Stimulated activated naive CD4-positive, alpha-beta T cell (primary cell): ENCODE measurements around the gene CTNNA2.
"Not testable (repeated sequence)": the region's sequence is repeated elsewhere in the genome, so short reads cannot be mapped to it uniquely, and the experiment has no call there.

ENCODE experiments used
- DNase-seq, 6 experiments: peaks; one replicate each; lab custom pipeline; 2025; lab: John Stamatoyannopoulos, UW

The CTNNA2 gene

DNA sequence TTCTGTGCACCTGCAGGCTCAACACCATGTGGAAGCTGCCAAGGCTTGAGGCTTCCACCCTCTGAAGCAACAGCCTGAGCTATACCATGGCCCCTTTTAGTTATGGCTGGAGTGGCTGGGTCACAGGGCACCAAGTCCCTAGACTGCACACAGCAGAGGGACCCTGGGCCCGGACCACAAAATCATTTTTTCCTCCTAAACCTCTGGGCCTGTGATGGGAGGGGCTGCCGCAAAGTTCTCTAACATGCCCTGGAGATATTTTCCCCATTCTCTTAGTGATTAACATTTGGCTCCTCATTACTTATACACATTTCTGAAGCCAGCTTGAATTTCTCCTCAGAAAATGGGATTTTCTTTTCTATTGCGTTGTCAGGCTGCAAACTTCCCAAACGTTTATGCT, 691.1 kb downstream of the CTNNA2 start:
- not testable (repeated sequence) for DNase-seq

- no peak for DNase-seq
Observed at GRCh38 chr2:80205498-80205897, 692.6 kb downstream of the CTNNA2 start.

DNA sequence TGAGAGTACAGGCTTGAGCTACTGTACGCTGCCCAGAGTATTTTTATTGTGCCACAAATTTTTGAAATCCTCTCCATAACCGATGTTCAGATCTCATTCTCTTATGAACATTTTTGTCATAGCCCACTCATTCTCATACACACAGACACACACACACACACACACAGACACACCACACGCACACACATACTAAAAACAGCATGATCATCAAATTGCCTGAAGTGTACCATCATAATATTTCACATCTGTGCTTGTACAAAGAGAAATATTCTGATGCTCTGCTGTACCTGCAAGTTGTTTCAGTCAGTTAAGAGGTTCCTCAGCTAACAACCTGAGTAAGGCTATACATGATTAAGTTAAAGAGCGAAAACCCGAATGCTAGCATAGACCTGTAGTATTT, 696.6 kb downstream of the CTNNA2 start:
- DNase-seq, result no peak

- no peak for DNase-seq
Observed at GRCh38 chr2:80217446-80217845, 704.6 kb downstream of the CTNNA2 start.

GRCh38 chr2:80222644-80223043, 709.8 kb downstream of the CTNNA2 start:
- no peak for DNase-seq

DNA sequence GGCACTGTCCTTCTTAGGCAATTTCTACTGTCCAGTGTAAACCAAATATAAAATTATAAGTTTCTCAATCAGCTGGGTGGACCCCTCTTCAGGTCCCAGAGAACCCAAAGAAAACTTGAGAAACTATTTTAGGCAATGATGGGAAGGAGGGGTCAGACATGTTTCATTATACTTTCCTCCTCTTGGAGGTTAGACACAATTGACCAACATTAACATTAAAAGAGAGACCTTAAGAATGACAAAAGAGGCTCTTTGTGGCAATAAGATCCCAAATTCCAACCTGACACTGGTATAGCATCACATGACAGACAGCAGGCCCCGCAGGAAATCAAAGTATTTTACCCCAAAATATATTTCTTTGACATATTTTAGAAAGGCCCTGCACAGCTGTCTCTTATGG, 718.6 kb downstream of the CTNNA2 start:
- DNase-seq, result no peak

- DNase-seq, result no peak
Observed at GRCh38 chr2:80233333-80233732, 720.5 kb downstream of the CTNNA2 start.

GRCh38 chr2:80238692-80239469, 726.0 kb downstream of the CTNNA2 start:
- DNase-seq, result no peak

DNA sequence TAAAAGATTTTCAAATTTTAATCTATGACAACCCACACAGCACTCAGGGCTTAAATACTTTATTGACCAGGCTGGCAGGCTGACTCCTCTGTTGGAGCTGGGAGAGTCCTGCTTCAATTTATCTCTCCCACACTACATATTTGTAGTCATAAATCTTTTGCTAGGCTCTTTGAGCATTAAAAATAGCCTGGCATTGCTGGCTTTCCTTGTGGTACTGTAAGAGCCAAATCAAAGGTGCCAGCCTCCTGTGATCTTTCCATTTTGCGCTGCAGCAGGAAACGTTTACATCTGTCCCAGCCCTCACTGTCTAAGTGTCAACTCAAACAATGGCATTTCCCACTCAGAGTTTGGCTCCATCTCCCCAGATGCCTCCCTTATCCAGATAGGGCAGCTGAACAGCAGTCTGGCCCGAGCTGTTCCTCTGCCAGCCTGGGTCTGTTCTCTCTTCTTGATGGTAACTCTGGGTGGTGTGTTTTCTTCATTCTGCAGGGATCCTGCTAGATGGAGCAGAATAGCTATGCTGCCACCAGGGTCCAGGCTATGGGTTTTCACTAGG, 729.6 kb downstream of the CTNNA2 start:
- DNase-seq, result no peak

- no peak for DNase-seq
Observed at GRCh38 chr2:80244905-80245584, 732.2 kb downstream of the CTNNA2 start.

DNA sequence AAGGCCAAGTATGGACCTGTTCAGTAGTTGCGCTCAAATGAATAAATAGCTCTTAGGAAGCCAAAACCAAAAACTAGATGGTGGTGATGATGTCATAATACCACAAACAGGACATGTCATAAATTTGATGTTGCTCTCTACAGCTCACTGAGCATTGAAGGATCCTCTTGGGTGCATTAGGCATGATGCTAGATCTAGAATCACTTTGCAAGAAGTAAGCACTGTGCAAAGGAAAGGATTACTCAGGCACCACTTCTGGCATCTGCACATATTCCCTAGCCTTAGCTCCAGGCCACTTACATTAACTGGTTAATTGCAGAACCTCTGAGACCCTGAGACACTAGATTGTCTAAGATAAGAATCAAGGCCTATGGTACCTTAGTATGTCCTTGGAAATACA, 733.7 kb downstream of the CTNNA2 start:
- no peak for DNase-seq

GRCh38 chr2:80247339-80247738, 734.5 kb downstream of the CTNNA2 start:
- no peak for DNase-seq

GRCh38 chr2:80248146-80248545, 735.3 kb downstream of the CTNNA2 start:
- no peak for DNase-seq

GRCh38 chr2:80252294-80252986, 739.6 kb downstream of the CTNNA2 start:
- no peak for DNase-seq

- no peak for DNase-seq
Observed at GRCh38 chr2:80255918-80256781, 743.3 kb downstream of the CTNNA2 start.

DNA sequence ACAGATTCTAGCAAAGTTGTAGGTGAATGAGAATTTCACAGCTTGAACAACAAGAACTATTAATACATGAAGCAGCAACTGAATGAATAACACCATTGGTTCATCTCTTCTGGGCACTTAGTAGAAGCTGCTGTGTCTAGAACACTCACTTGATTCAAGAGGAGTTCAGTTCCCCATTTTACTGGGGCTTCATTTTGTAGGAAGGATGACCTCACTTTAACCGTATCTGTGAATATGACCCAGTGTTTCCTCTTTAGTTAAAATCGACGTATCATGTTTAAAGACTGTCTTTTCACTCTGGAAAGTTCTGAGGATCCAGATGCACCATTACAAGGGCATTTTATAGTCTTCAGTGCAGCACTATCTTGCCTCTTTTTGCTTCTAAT, 743.9 kb downstream of the CTNNA2 start:
- DNase-seq, result no peak

DNA sequence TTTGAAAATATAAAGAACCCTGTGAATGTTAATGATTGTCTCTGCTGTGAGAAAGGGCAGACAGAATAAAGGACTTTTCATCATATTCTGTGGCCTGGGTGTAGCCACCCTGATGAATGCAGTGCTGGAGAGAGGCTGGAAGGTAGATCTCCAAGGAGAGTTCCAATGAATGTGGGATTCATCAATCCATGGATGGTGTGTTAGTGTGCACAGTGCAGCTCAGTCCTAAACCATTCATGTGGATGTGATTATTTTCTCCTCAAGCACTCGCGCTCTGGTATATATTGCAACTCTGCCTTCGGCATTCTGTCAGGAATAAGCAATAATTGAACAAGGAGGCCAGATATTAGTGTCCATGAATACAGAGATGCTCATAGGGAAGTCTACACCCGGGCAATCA, 744.6 kb downstream of the CTNNA2 start:
- DNase-seq, result no peak

DNA sequence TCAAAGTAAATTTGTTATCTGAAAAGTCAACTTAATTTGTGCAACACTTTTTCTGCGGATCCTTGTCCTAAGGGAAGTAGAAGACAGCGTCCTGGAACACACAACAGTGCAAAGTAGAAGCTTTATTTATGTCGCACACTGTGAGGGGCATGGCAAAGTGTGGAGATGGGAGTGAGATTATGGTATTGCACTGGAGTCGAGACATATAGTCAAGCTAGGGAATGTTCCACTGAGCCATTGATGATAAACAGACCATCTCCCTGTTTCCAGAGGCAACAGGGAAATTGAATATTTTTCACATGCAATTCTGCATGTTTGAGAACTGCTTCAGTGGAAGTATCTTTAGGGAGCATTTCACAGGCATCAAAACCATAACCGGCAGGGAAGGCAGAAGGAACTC, 745.5 kb downstream of the CTNNA2 start:
- DNase-seq, result no peak

- no peak for DNase-seq
Observed at GRCh38 chr2:80258793-80259192, 745.9 kb downstream of the CTNNA2 start.

DNA sequence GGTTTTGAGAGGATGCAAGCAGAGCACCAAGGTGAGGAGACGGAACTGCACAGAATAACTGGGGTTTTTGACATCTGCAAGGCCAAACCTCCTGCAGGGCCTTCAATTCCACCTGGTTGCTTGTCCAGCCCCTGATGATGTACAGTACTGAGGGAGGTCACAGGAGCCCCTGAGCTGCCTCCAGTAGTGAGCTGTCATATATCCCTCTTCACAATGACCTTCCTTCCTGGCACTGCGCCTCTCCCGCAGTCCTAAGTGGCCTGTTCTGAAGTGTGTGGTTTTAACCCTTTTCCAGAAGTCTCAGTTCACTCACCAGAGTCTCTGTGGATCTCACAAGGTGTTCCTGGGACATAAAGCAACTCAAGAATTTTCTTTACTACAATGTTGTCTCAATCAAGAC, 746.4 kb downstream of the CTNNA2 start:
- no peak for DNase-seq

DNA sequence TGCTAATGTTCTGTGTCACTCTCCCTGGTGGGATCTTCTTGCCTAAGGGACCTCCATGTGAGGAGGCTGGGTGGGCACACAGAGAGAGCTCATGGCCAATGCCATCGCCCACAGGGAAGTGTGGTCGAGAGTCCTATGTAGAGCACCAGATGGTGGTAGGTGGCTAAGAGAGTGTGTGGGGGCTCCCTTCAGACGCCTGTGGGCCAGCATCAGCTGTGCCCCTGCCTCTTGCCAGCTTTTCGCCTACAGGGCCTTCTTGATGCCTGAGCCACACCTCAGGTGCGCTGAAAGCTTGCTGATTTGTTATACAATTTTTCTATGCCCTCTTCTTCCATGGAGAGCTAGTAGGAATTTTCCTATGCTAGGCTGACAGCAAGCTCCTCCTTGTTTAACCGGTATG, 753.4 kb downstream of the CTNNA2 start:
- DNase-seq, result no peak

DNA sequence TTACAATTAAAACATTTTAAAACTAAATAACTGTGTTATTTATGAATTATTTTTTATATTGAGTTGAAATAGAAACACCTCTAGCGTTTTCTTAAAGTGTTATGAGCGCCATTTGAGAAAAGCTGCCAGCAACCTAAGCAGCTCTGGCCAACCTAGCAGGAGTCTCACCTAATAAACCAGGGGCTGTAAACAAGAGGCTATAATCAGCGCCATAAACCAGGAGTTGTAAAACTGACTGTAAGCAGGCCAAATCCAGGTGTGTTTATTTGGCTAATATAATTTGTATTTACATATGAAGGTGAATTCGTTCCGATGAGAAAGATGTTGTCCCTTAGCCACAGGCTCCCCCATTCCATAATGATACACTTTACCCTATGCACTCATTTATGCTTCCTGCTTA, 757.0 kb downstream of the CTNNA2 start:
- DNase-seq, result no peak
